Right lobe of liver (tissue), 6 donors: Measurements from ENCODE around the gene CAMK2B. TPM values are rescaled to one million over a fixed set of nuclear protein-coding genes. Genes with fewer than 3 reads are reported as not detected.

ENCODE experiments used
- ATAC-seq, 4 donors: fragments of 200-7000 bp; cut with Tn5 transposase; one replicate each; pipeline ENCODE4 v1.9.1; 2020; ENCODE audit warnings: mild to moderate bottlenecking in 4 of 4, moderate library complexity in 4 of 4
- DNase-seq, 3 donors: peaks; one replicate each; pipeline ENCODE4 v3.0.0-alpha.2; 2020
- H3K27ac ChIP-seq, 3 donors: fragments of 200-600 bp; one replicate each; pipeline ENCODE4 v1.8.0; 2022
- H3K27me3 ChIP-seq, 2 donors: fragments of 200-600 bp; one replicate each; pipeline ENCODE4 v1.8.0; 2022
- H3K36me3 ChIP-seq, 4 donors: fragments of 200-600 bp; sonication (generic) in 1 of 4; one replicate each; pipeline versions ENCODE4 v1.5.1 to v1.8.0; 2017 to 2022; ENCODE audit warnings: control low read depth in 1 of 4
- H3K4me1 ChIP-seq, 4 donors: fragments of 200-600 bp; sonication (generic) in 1 of 4; one replicate each; pipeline versions ENCODE4 v1.5.1 to v1.8.0; 2017 to 2022; ENCODE audit warnings: control low read depth in 1 of 4
- H3K4me3 ChIP-seq, 3 donors: fragments of 200-600 bp; one replicate each; pipeline ENCODE4 v1.8.0; 2022
- H3K9me3 ChIP-seq, 4 donors: fragments of 200-600 bp; sonication (generic) in 1 of 4; one replicate each; pipeline versions ENCODE4 v1.5.1 to v1.8.0; 2017 to 2022; ENCODE audit warnings: control low read depth in 1 of 4
- CTCF ChIP-seq, 4 donors: fragments of 200-600 bp in 3 of 4; fragments of 450-650 bp in 1 of 4; IDR thresholded peaks; one replicate each; pipeline versions ENCODE4 v1.5.1 to v1.8.0; 2016 to 2022; ENCODE audit warnings: antibody characterized with exemption in 4 of 4, mild to moderate bottlenecking in 2 of 4
- POLR2A ChIP-seq: fragments of 450-650 bp; IDR thresholded peaks from one replicate; pipeline ENCODE4 v1.6.1; 2017; ENCODE audit warnings: antibody characterized with exemption, mild to moderate bottlenecking
- WGBS: methylation state at CpG from one replicate; pipeline ENCODE4 v1.1.6; 2018; ENCODE audit warnings: low coverage, low lambda C conversion rate; ENCODE audit not compliant: insufficient coverage; ENCODE audit errors: missing lambda C conversion rate; 5-methylcytosine and 5-hydroxymethylcytosine counted together
- intact Hi-C, 2 donors: fragments of 100-400 bp; cut with DNase I; formaldehyde crosslinking; loops; one replicate each; pipeline versions ENCODE4 v1.11.2 to v1.14.1; 2022
- total RNA-seq, 6 experiments: library from RNA; depleted of rRNA in 2 of 6; stranded (reverse); fragments of >200 nt in 2 of 6; fragmentation: NEBNext Ultra II Directional in 3 of 6; extraction: Animal tissue kit (Norgen Biotek cat#: 25700) in 3 of 6; gene quantifications; one replicate each; pipeline versions ENCODE4 v1.1.0 to v1.2.4, GENCODE V29; 2016 to 2023
- donor health status: DM: no; HTN: yes; CAD: no.
- donor health status: DM: no; HTN: no; CAD: no.
- donor health status: DM: no; HTN: no; CAD: no.
- donor health status: DM: no; HTN: yes; CAD: no.
- donor health status: DM: no; HTN: yes; CAD: no.

The CAMK2B gene
- total RNA-seq, 6 experiments from 2014 or later, result 2.1 to 5.1 (median 3.3) TPM

GRCh38 chr7:44290252-44290620, 35.2 kb downstream of the CAMK2B start:
- ATAC-seq (no peak), DNase-seq (peak; percentile 8 to 36 (median 33))
- TF ChIP-seq POLR2A, result no peak
- no peak for TF ChIP-seq CTCF (IDR thresholded peaks at IDR 0.05)
- H3K4me1 ChIP-seq, result no peaks in the 10 kb centered on the region
- 72% methylated on average over 12 of the region's 12 CpGs for WGBS
- H3K27ac ChIP-seq, result no peak overlapping the region
- H3K4me3 ChIP-seq, result no peak overlapping the region
- H3K9me3 ChIP-seq, result no peaks in the 10 kb centered on the region
- intact Hi-C loops, result no loop called here
- H3K36me3 ChIP-seq, result no peaks in the 10 kb centered on the region
- H3K27me3 ChIP-seq, result no peaks in the 10 kb centered on the region

- WGBS, result 73% methylated on average over 3 of the region's 24 CpGs
- Histone ChIP-seq H3K4me3 (no peak overlapping the region), H3K36me3 (no peaks in the 10 kb centered on the region), H3K27ac (no peak overlapping the region), H3K4me1 (no peaks in the 10 kb centered on the region), H3K9me3 (no peaks in the 10 kb centered on the region), H3K27me3 (no peaks in the 10 kb centered on the region)
- no peak for ATAC-seq
- peak in 2 of 3 donors; percentile 9 to 29 for DNase-seq
- intact Hi-C loops, result no loop called here
- TF ChIP-seq CTCF (IDR thresholded peaks at IDR 0.05) (no peak), POLR2A (no peak)
Measured at GRCh38 chr7:44289341-44290251, 35.8 kb downstream of the CAMK2B start.

GRCh38 chr7:44288811-44289340, 36.5 kb downstream of the CAMK2B start:
- Histone ChIP-seq H3K4me1 (no peaks in the 10 kb centered on the region), H3K27me3 (no peaks in the 10 kb centered on the region), H3K36me3 (no peaks in the 10 kb centered on the region), H3K4me3 (no peak overlapping the region), H3K27ac (no peak overlapping the region), H3K9me3 (no peaks in the 10 kb centered on the region)
- ATAC-seq (no peak), DNase-seq (peak; percentile 16 to 50 (median 36))
- intact Hi-C loops, result no loop called here
- TF ChIP-seq CTCF (IDR thresholded peaks at IDR 0.05), result no peak
- TF ChIP-seq POLR2A, result no peak
- whole genome bisulfite sequencing, result 84% methylated on average over 10 of the region's 20 CpGs

- no peaks in the 10 kb centered on the region for H3K4me1 ChIP-seq
- H3K36me3 ChIP-seq, result no peaks in the 10 kb centered on the region
- H3K4me3 ChIP-seq, result no peak overlapping the region
- DNase-seq (no peak), ATAC-seq (no peak)
- no peaks in the 10 kb centered on the region for H3K9me3 ChIP-seq
- no peak overlapping the region for H3K27ac ChIP-seq
- intact Hi-C loops, result no loop called here
- H3K27me3 ChIP-seq, result no peaks in the 10 kb centered on the region
- TF ChIP-seq CTCF (IDR thresholded peaks at IDR 0.05) (no peak), POLR2A (no peak)
- 91% methylated on average over 4 of the region's 9 CpGs for WGBS
Measured at GRCh38 chr7:44288381-44288685, 37.1 kb downstream of the CAMK2B start.
